ENCODE measurements around the gene FGF9. TPM values are rescaled to one million over a fixed set of nuclear protein-coding genes. Genes with fewer than 3 reads are reported as not detected.

Gene FGF9
- total and polyA plus RNA-seq, 2 of the 8 experiments (the other 6 are each of a cell fraction or from before 2014, with no cell fraction given): 0.02 TPM; not detected in 1

- H3K79me2 ChIP-seq (ENCODE audit: control insufficient read depth in 1 of 2, insufficient read depth in 2 of 2, low read length in 2 of 2): no peaks in the 10 kb centered on the region
- H3K18ac ChIP-seq (ENCODE audit: extremely low read depth, low read length): no peak overlapping the region
- H3K4ac ChIP-seq (replicated peaks; ENCODE audit: insufficient read length, low read depth, low read length): no peak overlapping the region
- no peak overlapping the region for H3K14ac ChIP-seq (ENCODE audit: insufficient read length)
- H2BK15ac ChIP-seq (ENCODE audit: low read length): no peak overlapping the region
- H3K56ac ChIP-seq (replicated peaks; ENCODE audit: insufficient read length, low read depth, low read length): no peak overlapping the region
- 59% methylated on average over 3 of the region's 3 CpGs; no CpG with 5 or more reads in 1 of the 2 experiments for WGBS, 2 experiments (ENCODE audit: extremely low coverage in 1 of 2, insufficient coverage in 1 of 2, insufficient read length in 1 of 2, insufficient replicate concordance in 2 of 2, low coverage in 1 of 2, low lambda C conversion rate in 2 of 2, missing lambda C conversion rate in 1 of 2)
- no peak overlapping the region for H3K4me2 ChIP-seq (ENCODE audit: insufficient read depth in 1 of 2, low read depth in 2 of 2, low read length in 2 of 2)
- H2BK120ac ChIP-seq (replicated peaks; ENCODE audit: low read depth, low read length): no peak overlapping the region
- ChIA-PET POLR2A (ENCODE audit: partially characterized antibody) (no interaction called here), CTCF (ENCODE audit: partially characterized antibody) (interaction anchor here (1.2 kb wide), 1 partner anchor 67 kb away, joined by 3 read pairs; no protein-coding TSS in a partner anchor)
- no peak overlapping the region for H2AFZ ChIP-seq (ENCODE audit: low read length)
- no peak overlapping the region for H4K8ac ChIP-seq (ENCODE audit: extremely low read depth, insufficient read depth, low read length)
- no peak overlapping the region for H2BK5ac ChIP-seq (ENCODE audit: low read depth, low read length)
- FAIRE-seq (no peak), DNase-seq (ENCODE audit: low read depth in 1 of 2, low spot score in 2 of 2) (no peak)
- no peaks in the 10 kb centered on the region for H3K36me3 ChIP-seq (ENCODE audit: control insufficient read depth in 2 of 4, insufficient read depth in 4 of 4, low read length in 3 of 4)
- H3K9me3 ChIP-seq (ENCODE audit: insufficient read depth in 2 of 2, low read depth in 1 of 2, low read length in 1 of 2): no peaks in the 10 kb centered on the region
- H2BK20ac ChIP-seq (ENCODE audit: low read length): no peak overlapping the region
- no peak overlapping the region for H3K9ac ChIP-seq (replicated peaks in 1 of 4; ENCODE audit: extremely low read depth in 1 of 4, low read depth in 3 of 4, low read length in 3 of 4)
- no peak overlapping the region for H2BK12ac ChIP-seq (ENCODE audit: low read depth, low read length)
- H3K79me1 ChIP-seq (ENCODE audit: low read depth, low read length): no peaks in the 10 kb centered on the region
- no peak overlapping the region for H2AK5ac ChIP-seq (ENCODE audit: low read depth, low read length)
- no peak overlapping the region for H3K4me3 ChIP-seq (ENCODE audit: extremely low read depth in 1 of 4, insufficient read depth in 2 of 4, low read depth in 3 of 4, low read length in 4 of 4)
- no peaks in the 10 kb centered on the region for H3K4me1 ChIP-seq (replicated peaks in 1 of 4; ENCODE audit: control insufficient read depth in 3 of 4, insufficient read depth in 4 of 4, low read length in 3 of 4)
- no peak overlapping the region for H4K91ac ChIP-seq (replicated peaks; ENCODE audit: insufficient read length, low read length)
- no peak overlapping the region for H3K27ac ChIP-seq (ENCODE audit: low read depth, low read length)
- H3K23ac ChIP-seq (ENCODE audit: insufficient read length): no peak overlapping the region
- H4K5ac ChIP-seq (ENCODE audit: insufficient read length, low read depth, low read length): no peak overlapping the region
- H3K23me2 ChIP-seq (ENCODE audit: low read depth, low read length): peaks cover 3% of the 10 kb centered on the region; the same call in 1 of the 2 replicates
- H3K27me3 ChIP-seq (replicated peaks in 1 of 4; ENCODE audit: control insufficient read depth in 3 of 4, extremely low read depth in 1 of 4, insufficient read depth in 3 of 4, low read length in 3 of 4): no peaks in the 10 kb centered on the region
- H4K20me1 ChIP-seq (replicated peaks in 1 of 2; ENCODE audit: control insufficient read depth in 1 of 2, insufficient read depth in 2 of 2, low read length in 2 of 2): no peaks in the 10 kb centered on the region
- no peak for TF ChIP-seq KDM1A (IDR thresholded peaks at IDR 0.05; ENCODE audit: borderline replicate concordance, low read length)
- no peak for TF ChIP-seq BACH1 (IDR thresholded peaks at IDR 0.05; ENCODE audit: low read length)
- TF ChIP-seq MAX (IDR thresholded peaks at IDR 0.05): no peak
- no peak for TF ChIP-seq USF2 (IDR thresholded peaks at IDR 0.05; ENCODE audit: low read length)
- no peak for TF ChIP-seq CBX5 (IDR thresholded peaks at IDR 0.05; ENCODE audit: low read depth, low read length)
- no peak for TF ChIP-seq SP1 (IDR thresholded peaks at IDR 0.05; ENCODE audit: low read depth, low read length)
- no peak for TF ChIP-seq JUN (IDR thresholded peaks at IDR 0.05; ENCODE audit: low read depth, low read length)
- TF ChIP-seq EGR1 (IDR thresholded peaks at IDR 0.05; ENCODE audit: borderline replicate concordance, low read depth, low read length): no peak
- TF ChIP-seq EP300 (IDR thresholded peaks at IDR 0.05; ENCODE audit: borderline replicate concordance in 1 of 2, low read depth in 2 of 2, low read length in 2 of 2): no peak
- TF ChIP-seq SUZ12 (IDR thresholded peaks at IDR 0.05; ENCODE audit: low read length): no peak
- no peak for TF ChIP-seq SP2 (IDR thresholded peaks at IDR 0.05; ENCODE audit: low read length)
- no peak for TF ChIP-seq E2F6 (IDR thresholded peaks at IDR 0.05)
- no peak for TF ChIP-seq GTF2F1 (IDR thresholded peaks at IDR 0.05; ENCODE audit: borderline replicate concordance, low read depth, low read length)
Measured at GRCh38 chr13:21744149-21744548, 73.3 kb downstream of the FGF9 start.

All from H1 (cell line).